Measurements from ENCODE around the gene DPY19L2. TPM values are rescaled to one million over a fixed set of nuclear protein-coding genes. Genes with fewer than 3 reads are reported as not detected.

Gene DPY19L2
- total RNA-seq, 1 experiment from 2014 or later, result not detected

DNA sequence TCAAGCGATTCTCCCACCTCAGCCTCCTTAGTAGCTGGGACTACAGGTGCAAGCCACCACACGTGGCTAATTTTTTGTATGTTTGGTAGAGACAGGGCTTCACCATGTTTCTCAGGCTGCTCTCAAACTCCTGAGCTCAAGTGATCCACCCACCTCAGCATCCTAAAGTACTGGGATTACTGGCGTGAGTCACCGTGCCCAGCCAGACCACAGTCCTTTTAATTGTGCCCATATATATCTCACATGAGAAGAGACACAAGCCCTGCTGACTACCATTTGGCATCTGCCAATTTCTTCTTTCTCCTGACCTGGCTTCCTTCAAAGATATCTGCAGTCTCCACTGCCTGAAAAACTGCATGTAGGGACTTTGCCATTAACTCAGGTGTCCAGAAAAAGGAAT is 142.5 kb downstream of the DPY19L2 start:
- Histone ChIP-seq H2AFZ (no peak overlapping the region), H3K9me2 (ENCODE audit: insufficient read depth) (peaks cover 5% of the 10 kb centered on the region; the same call in 1 of the 2 replicates), H3K36me3 (ENCODE audit: low read depth) (no peaks in the 10 kb centered on the region), H3K9me3 (ENCODE audit: insufficient read depth, low read depth) (no peaks in the 10 kb centered on the region), H3F3A (ENCODE audit: insufficient read depth, low read depth) (no peaks in the 10 kb centered on the region), H3K79me2 (ENCODE audit: low read depth) (no peaks in the 10 kb centered on the region), H3K4me2 (no peak overlapping the region), H3K27ac (no peak overlapping the region), H3K27me3 (ENCODE audit: insufficient read depth, low read depth) (no peaks in the 10 kb centered on the region), H4K20me1 (ENCODE audit: insufficient read depth) (no peaks in the 10 kb centered on the region), H3K4me3 (no peak overlapping the region), H3K4me1 (replicated peaks; ENCODE audit: insufficient read depth) (no peaks in the 10 kb centered on the region)
- POLR2A ChIA-PET (ENCODE audit: unreplicated experiment), result no interaction called here
- no TSS peak for BruUV-seq (replicated peaks)
- TF ChIP-seq, protein P1, sequence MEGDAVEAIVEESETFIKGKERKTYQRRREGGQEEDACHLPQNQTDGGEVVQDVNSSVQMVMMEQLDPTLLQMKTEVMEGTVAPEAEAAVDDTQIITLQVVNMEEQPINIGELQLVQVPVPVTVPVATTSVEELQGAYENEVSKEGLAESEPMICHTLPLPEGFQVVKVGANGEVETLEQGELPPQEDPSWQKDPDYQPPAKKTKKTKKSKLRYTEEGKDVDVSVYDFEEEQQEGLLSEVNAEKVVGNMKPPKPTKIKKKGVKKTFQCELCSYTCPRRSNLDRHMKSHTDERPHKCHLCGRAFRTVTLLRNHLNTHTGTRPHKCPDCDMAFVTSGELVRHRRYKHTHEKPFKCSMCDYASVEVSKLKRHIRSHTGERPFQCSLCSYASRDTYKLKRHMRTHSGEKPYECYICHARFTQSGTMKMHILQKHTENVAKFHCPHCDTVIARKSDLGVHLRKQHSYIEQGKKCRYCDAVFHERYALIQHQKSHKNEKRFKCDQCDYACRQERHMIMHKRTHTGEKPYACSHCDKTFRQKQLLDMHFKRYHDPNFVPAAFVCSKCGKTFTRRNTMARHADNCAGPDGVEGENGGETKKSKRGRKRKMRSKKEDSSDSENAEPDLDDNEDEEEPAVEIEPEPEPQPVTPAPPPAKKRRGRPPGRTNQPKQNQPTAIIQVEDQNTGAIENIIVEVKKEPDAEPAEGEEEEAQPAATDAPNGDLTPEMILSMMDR (conservative IDR thresholded peaks at IDR 0.05), result no peak
- TF ChIP-seq EZH2 (IDR thresholded peaks at IDR 0.05; ENCODE audit: low read depth), result no peak
- intact Hi-C loops (cut with micrococcal nuclease; ENCODE audit: unreplicated experiment), result no loop called here
- CTCF ChIA-PET, result no interaction called here
- no peak for DNase-seq

DNA sequence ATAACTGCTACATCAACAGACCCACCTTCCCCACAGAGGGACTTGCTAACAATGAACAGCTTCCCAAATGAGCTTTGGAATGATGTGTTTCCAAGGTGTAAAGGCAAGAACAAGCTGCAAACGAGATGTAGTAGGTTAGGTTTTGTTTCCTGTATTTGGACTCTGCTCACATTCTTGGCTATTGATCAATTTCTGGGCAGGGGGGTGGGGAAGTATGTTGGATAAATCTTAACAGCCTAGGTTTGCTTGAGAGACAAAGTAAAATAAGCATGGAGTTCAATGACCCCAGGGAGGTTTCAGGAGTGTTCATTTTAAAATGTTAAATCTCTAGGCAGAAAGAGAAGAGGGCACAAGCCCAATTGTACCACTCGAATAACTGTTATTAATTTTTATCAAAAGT is 146.6 kb downstream of the DPY19L2 start:
- Histone ChIP-seq H3F3A (ENCODE audit: insufficient read depth, low read depth) (no peaks in the 10 kb centered on the region), H4K20me1 (ENCODE audit: insufficient read depth) (no peaks in the 10 kb centered on the region), H3K4me2 (no peak overlapping the region), H3K27ac (no peak overlapping the region), H3K36me3 (ENCODE audit: low read depth) (no peaks in the 10 kb centered on the region), H3K27me3 (ENCODE audit: insufficient read depth, low read depth) (no peaks in the 10 kb centered on the region), H3K9me3 (ENCODE audit: insufficient read depth, low read depth) (no peaks in the 10 kb centered on the region), H3K9me2 (ENCODE audit: insufficient read depth) (no peaks in the 10 kb centered on the region), H3K79me2 (ENCODE audit: low read depth) (no peaks in the 10 kb centered on the region), H2AFZ (no peak overlapping the region), H3K4me1 (replicated peaks; ENCODE audit: insufficient read depth) (no peaks in the 10 kb centered on the region), H3K4me3 (no peak overlapping the region)
- BruUV-seq (replicated peaks), result no TSS peak
- CTCF ChIA-PET, result no interaction called here
- intact Hi-C loops (cut with micrococcal nuclease; ENCODE audit: unreplicated experiment), result no loop called here
- no peak for TF ChIP-seq EZH2 (IDR thresholded peaks at IDR 0.05; ENCODE audit: low read depth)
- TF ChIP-seq, protein P1 (conservative IDR thresholded peaks at IDR 0.05), result no peak
- no peak for DNase-seq
- POLR2A ChIA-PET (ENCODE audit: unreplicated experiment), result no interaction called here

Other genes starting within 250 kb of the DPY19L2 start
- 10.5 and 12.2 TPM in 2 replicates for gene RXYLT1, start 111.4 kb upstream of the DPY19L2 start, total RNA-seq (2021)
- gene SRGAP1, start 176.2 kb upstream of the DPY19L2 start, total RNA-seq (2021), result 18.0 and 24.5 TPM in 2 replicates